Measurements from ENCODE around the gene IGFBPL1. TPM values are rescaled to one million over a fixed set of nuclear protein-coding genes. Genes with fewer than 3 reads are reported as not detected.
"Not testable (repeated sequence)": the region's sequence is repeated elsewhere in the genome, so short reads cannot be mapped to it uniquely, and the experiment has no call there.

IGFBPL1 gene
- total RNA-seq, 2 experiments from 2014 or later = not detected

GRCh38 chr9:38405785-38406184 lies 18.5 kb downstream of the IGFBPL1 start:
- POLR2A ChIA-PET = no interaction called here

GRCh38 chr9:38404314-38404713 lies 19.9 kb downstream of the IGFBPL1 start:
- ChIA-PET CTCF (no interaction called here), POLR2A (no interaction called here)

More at GRCh38 chr9:38405785-38406184, 18.5 kb downstream of the IGFBPL1 start:
- CTCF ChIA-PET = no interaction called here

- ChIA-PET CTCF (interaction anchor here (0.7 kb wide), 1 partner anchor 12 kb away, joined by 4 read pairs; no protein-coding TSS in a partner anchor), POLR2A (no interaction called here)
Measured at GRCh38 chr9:38401994-38402393, 22.3 kb downstream of the IGFBPL1 start.

- CTCF ChIA-PET, POLR2A ChIA-PET: not testable (repeated sequence)
Measured at GRCh38 chr9:38399191-38399590, 25.1 kb downstream of the IGFBPL1 start.

GRCh38 chr9:38396371-38396671 lies 27.9 kb downstream of the IGFBPL1 start:
- POLR2A ChIA-PET = no interaction called here
- CTCF ChIA-PET = no interaction called here

GRCh38 chr9:38395653-38396370 lies 28.4 kb downstream of the IGFBPL1 start:
- CTCF ChIA-PET = no interaction called here
- POLR2A ChIA-PET = no interaction called here

- POLR2A ChIA-PET = no interaction called here
Measured at GRCh38 chr9:38394416-38394815, 29.8 kb downstream of the IGFBPL1 start.

GRCh38 chr9:38393128-38393796 lies 31.0 kb downstream of the IGFBPL1 start:
- ChIA-PET CTCF (interaction anchor here (1.2 kb wide), 1 partner anchor 39 kb away, joined by 3 read pairs; no protein-coding TSS in a partner anchor), POLR2A (no interaction called here)

More at GRCh38 chr9:38394416-38394815, 29.8 kb downstream of the IGFBPL1 start:
- CTCF ChIA-PET = no interaction called here

- ChIA-PET POLR2A (no interaction called here), CTCF (interaction anchor here (0.6 to 1.2 kb wide), 3 partner anchors 40 to 489 kb away, joined by 3 read pairs; partner anchors contain the start of gene SLC25A51)
Measured at GRCh38 chr9:38392235-38393127, 31.8 kb downstream of the IGFBPL1 start, which contains the start of gene ALDH1B1. Gene ALDH1B1, plus strand, starts transcription at chr9:38392702. Its CDS starts 3,047 bp downstream, at chr9:38395749.

- POLR2A ChIA-PET = no interaction called here
- CTCF ChIA-PET = no interaction called here
Measured at GRCh38 chr9:38391278-38392118, 32.8 kb downstream of the IGFBPL1 start.

- CTCF ChIA-PET = interaction anchor here (1.1 kb wide), 1 partner anchor 11 kb away, joined by 4 read pairs; no protein-coding TSS in a partner anchor
- POLR2A ChIA-PET = no interaction called here
Measured at GRCh38 chr9:38390851-38391250, 33.4 kb downstream of the IGFBPL1 start.

GRCh38 chr9:38390442-38390841 lies 33.8 kb downstream of the IGFBPL1 start:
- ChIA-PET POLR2A (no interaction called here), CTCF (interaction anchor here (1.1 kb wide), 1 partner anchor 11 kb away, joined by 4 read pairs; no protein-coding TSS in a partner anchor)

GRCh38 chr9:38389313-38389712 lies 34.9 kb downstream of the IGFBPL1 start:
- POLR2A ChIA-PET = no interaction called here

GRCh38 chr9:38388283-38389223 lies 35.7 kb downstream of the IGFBPL1 start:
- ChIA-PET POLR2A (no interaction called here), CTCF (no interaction called here)

More at GRCh38 chr9:38389313-38389712, 34.9 kb downstream of the IGFBPL1 start:
- CTCF ChIA-PET = no interaction called here

- POLR2A ChIA-PET = no interaction called here
- CTCF ChIA-PET = no interaction called here
Measured at GRCh38 chr9:38387751-38388150, 36.5 kb downstream of the IGFBPL1 start.

- ChIA-PET POLR2A (no interaction called here), CTCF (no interaction called here)
Measured at GRCh38 chr9:38387066-38387465, 37.2 kb downstream of the IGFBPL1 start.

GRCh38 chr9:38386319-38386895 lies 37.8 kb downstream of the IGFBPL1 start:
- POLR2A ChIA-PET = no interaction called here
- CTCF ChIA-PET = no interaction called here

- ChIA-PET POLR2A (no interaction called here), CTCF (no interaction called here)
Measured at GRCh38 chr9:38385896-38386295, 38.4 kb downstream of the IGFBPL1 start.

Data from activated CD8-positive, alpha-beta memory T cell treated with anti-CD3 and anti-CD28 coated beads for 36 hours (primary cell).